ENCODE results near the gene RNF208. TPM values are rescaled to one million over a fixed set of nuclear protein-coding genes. Genes with fewer than 3 reads are reported as not detected.

Gene RNF208
- polyA plus RNA-seq, 3 donors: 1.5 TPM; not detected in 2

- H4K20me1 ChIP-seq (ENCODE audit: insufficient read depth, low read length): no peaks in the 10 kb centered on the region
- Mint-ChIP-seq H3K27me3 (ENCODE audit: low read depth in 3 of 3) (peaks cover 2 to 22% (median 8%) of the 10 kb centered on the region in 3 donors), H3K4me1 (peaks cover 23% of the 10 kb centered on the region), H3K9me3 (peaks cover 0 to 5% (median 0%) of the 10 kb centered on the region in 7 donors), H3K27ac (peak overlapping the region in 1 of 7 donors; percentile 50), H3K4me3 (no peak overlapping the region), H3K36me3 (no peaks in the 10 kb centered on the region)
- peak overlapping the region; percentile 51 for H3K4me2 ChIP-seq (replicated peaks; ENCODE audit: extremely low read depth, low read length, poor library complexity, severe bottlenecking)
- H3K79me2 ChIP-seq (ENCODE audit: insufficient read depth, low read length): peaks cover 17% of the 10 kb centered on the region
- H3K9me3 ChIP-seq (replicated peaks in 1 of 2; ENCODE audit: control insufficient read depth in 1 of 2, insufficient read depth in 1 of 2, low read length in 2 of 2): no peaks in the 10 kb centered on the region
- peak overlapping the region; percentile 50 for H2AFZ ChIP-seq (ENCODE audit: insufficient read depth, low read depth, low read length, poor library complexity, severe bottlenecking)
- no peaks in the 10 kb centered on the region for H3K36me3 ChIP-seq (replicated peaks in 1 of 2; ENCODE audit: control insufficient read depth in 1 of 2, insufficient read depth in 2 of 2, low read length in 2 of 2)
- no peak overlapping the region for H3K9ac ChIP-seq (ENCODE audit: insufficient read depth, low read length, poor library complexity, severe bottlenecking)
- peaks cover 31 to 37% of the 10 kb centered on the region in 2 donors for H3K4me1 ChIP-seq (ENCODE audit: control insufficient read depth in 1 of 2, insufficient read depth in 2 of 2, low read length in 2 of 2)
- H3K4me3 ChIP-seq (replicated peaks in 1 of 3; ENCODE audit: low read depth in 2 of 3, low read length in 3 of 3): no peak overlapping the region
- intact Hi-C loops (cut with micrococcal nuclease): loop anchor here in 1 of 2 donors (5.0 kb wide), 2 partner anchors 49 to 114 kb away; partner anchors contain the start of genes ANAPC2 and SSNA1
- H3K27me3 ChIP-seq (ENCODE audit: control insufficient read depth in 2 of 2, insufficient read depth in 2 of 2, low read length in 2 of 2): no peaks in the 10 kb centered on the region
- WGBS (ENCODE audit: insufficient coverage): 7% methylated on average over 25 of the region's 31 CpGs
- TF ChIP-seq, protein P1, sequence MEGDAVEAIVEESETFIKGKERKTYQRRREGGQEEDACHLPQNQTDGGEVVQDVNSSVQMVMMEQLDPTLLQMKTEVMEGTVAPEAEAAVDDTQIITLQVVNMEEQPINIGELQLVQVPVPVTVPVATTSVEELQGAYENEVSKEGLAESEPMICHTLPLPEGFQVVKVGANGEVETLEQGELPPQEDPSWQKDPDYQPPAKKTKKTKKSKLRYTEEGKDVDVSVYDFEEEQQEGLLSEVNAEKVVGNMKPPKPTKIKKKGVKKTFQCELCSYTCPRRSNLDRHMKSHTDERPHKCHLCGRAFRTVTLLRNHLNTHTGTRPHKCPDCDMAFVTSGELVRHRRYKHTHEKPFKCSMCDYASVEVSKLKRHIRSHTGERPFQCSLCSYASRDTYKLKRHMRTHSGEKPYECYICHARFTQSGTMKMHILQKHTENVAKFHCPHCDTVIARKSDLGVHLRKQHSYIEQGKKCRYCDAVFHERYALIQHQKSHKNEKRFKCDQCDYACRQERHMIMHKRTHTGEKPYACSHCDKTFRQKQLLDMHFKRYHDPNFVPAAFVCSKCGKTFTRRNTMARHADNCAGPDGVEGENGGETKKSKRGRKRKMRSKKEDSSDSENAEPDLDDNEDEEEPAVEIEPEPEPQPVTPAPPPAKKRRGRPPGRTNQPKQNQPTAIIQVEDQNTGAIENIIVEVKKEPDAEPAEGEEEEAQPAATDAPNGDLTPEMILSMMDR (IDR thresholded peaks at IDR 0.05): peak; percentile 99
- no peak overlapping the region for H3K27ac ChIP-seq (ENCODE audit: low read depth in 1 of 2, low read length in 2 of 2)
- DNase-seq: peak; percentile 79 to 87 (median 85)
These were observed 14.3 kb upstream of the RNF208 start for GRCh38 chr9:137236238-137236935.

DNA sequence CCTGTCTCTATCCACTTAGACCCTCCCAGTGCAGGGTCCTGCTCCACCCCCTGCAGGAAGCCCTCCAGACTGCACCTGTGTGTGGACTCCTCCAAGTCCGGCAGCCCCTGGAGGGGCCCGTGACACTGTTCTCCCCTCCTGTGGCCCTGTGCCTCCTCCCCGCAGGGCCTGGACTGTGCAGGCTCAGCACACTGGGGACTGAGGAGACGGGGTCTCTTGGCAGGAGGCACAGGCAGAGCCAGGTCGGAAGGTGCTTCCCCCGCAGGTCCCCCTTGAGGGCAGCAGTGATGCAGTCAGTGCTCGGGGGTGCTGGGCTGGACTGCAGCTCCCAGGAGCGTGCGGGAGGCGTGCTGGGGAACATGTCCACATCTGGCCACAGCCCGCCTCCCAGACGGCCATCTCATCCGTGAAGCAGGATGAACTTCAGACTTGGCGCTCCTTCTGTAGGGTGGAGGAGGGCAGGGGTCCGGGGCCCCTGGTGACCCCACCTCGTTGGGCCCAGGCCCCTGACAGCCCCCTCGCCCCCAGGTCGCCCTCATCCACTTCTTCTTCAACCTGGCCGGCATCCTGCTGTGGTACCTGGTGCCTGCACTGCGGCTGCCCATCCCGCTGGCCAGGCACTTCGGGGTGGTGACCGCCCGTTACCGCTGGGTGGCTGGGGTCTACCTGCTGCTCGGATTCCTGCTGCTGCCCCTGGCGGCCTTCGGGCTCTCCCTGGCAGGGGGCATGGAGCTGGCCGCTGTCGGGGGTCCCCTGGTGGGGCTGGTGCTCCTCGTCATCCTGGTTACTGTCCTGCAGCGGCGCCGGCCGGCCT is 13.6 kb upstream of the RNF208 start:
- TF ChIP-seq, protein P1 (IDR thresholded peaks at IDR 0.05): no peak
- no peak overlapping the region for H3K4me3 ChIP-seq (replicated peaks in 1 of 3; ENCODE audit: low read depth in 2 of 3, low read length in 3 of 3)
- H3K9me3 ChIP-seq (replicated peaks in 1 of 2; ENCODE audit: control insufficient read depth in 1 of 2, insufficient read depth in 1 of 2, low read length in 2 of 2): no peaks in the 10 kb centered on the region
- Mint-ChIP-seq H3K36me3 (no peaks in the 10 kb centered on the region), H3K27me3 (ENCODE audit: low read depth in 3 of 3) (peaks cover 2 to 23% (median 8%) of the 10 kb centered on the region in 3 donors), H3K4me1 (peaks cover 23% of the 10 kb centered on the region), H3K4me3 (no peak overlapping the region), H3K9me3 (peaks cover 0 to 2% (median 0%) of the 10 kb centered on the region in 7 donors), H3K27ac (peak overlapping the region in 1 of 7 donors; percentile 70)
- H3K4me1 ChIP-seq (ENCODE audit: control insufficient read depth in 1 of 2, insufficient read depth in 2 of 2, low read length in 2 of 2): peaks cover 31 to 37% of the 10 kb centered on the region in 2 donors
- H2AFZ ChIP-seq (ENCODE audit: insufficient read depth, low read depth, low read length, poor library complexity, severe bottlenecking): no peak overlapping the region
- 74% methylated on average over 31 of the region's 35 CpGs for WGBS (ENCODE audit: insufficient coverage)
- H4K20me1 ChIP-seq (ENCODE audit: insufficient read depth, low read length): no peaks in the 10 kb centered on the region
- H3K4me2 ChIP-seq (replicated peaks; ENCODE audit: extremely low read depth, low read length, poor library complexity, severe bottlenecking): peak overlapping the region; percentile 51
- no peak for DNase-seq
- no peaks in the 10 kb centered on the region for H3K36me3 ChIP-seq (replicated peaks in 1 of 2; ENCODE audit: control insufficient read depth in 1 of 2, insufficient read depth in 2 of 2, low read length in 2 of 2)
- intact Hi-C loops (cut with micrococcal nuclease): loop anchor here in 1 of 2 donors (5.0 kb wide), 2 partner anchors 48 to 113 kb away; partner anchors contain the start of genes ANAPC2 and SSNA1
- peaks cover 17% of the 10 kb centered on the region for H3K79me2 ChIP-seq (ENCODE audit: insufficient read depth, low read length)
- H3K27me3 ChIP-seq (ENCODE audit: control insufficient read depth in 2 of 2, insufficient read depth in 2 of 2, low read length in 2 of 2): no peaks in the 10 kb centered on the region
- H3K27ac ChIP-seq (ENCODE audit: low read depth in 1 of 2, low read length in 2 of 2): no peak overlapping the region
- H3K9ac ChIP-seq (ENCODE audit: insufficient read depth, low read length, poor library complexity, severe bottlenecking): no peak overlapping the region
